ENCODE results near the gene FAM187B. TPM values are rescaled to one million over a fixed set of nuclear protein-coding genes. Genes with fewer than 3 reads are reported as not detected.

FAM187B gene
- total RNA-seq, 1 donor from 2014 or later, result not detected

DNA sequence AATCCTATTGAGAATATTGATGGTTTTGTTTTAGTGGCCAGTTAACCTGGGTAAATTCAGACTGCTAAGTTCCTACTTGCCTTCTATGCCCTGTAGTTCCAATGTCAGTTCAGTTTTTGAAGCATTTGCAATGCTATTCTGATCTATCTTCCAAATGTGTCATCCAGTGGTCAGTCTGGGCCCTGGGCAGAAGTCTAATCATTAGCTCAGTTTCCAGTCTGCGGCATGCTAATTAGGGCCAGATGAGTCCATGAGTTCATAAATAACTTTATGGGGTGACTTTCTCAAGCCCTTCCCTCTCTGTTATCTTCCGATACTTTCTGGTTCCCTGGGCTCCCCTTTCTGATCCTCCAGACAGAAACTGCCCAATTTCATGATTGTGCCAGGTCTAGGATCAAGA lies 32.7 kb downstream of the FAM187B start:
- Mint-ChIP-seq H3K4me1 (no peaks in the 10 kb centered on the region), H3K9me3 (no peaks in the 10 kb centered on the region), H3K27me3 (ENCODE audit: insufficient read depth, low read depth) (peaks cover 6% of the 10 kb centered on the region), H3K4me3 (no peak overlapping the region), H3K27ac (no peak overlapping the region), H3K36me3 (no peaks in the 10 kb centered on the region)
- Histone ChIP-seq H3K27ac (no peak overlapping the region), H3K9ac (no peak overlapping the region), H3K27me3 (no peaks in the 10 kb centered on the region), H3K79me2 (ENCODE audit: low read depth) (no peaks in the 10 kb centered on the region), H3K4me1 (no peaks in the 10 kb centered on the region), H3K9me3 (ENCODE audit: low read depth) (no peaks in the 10 kb centered on the region), H3K4me2 (no peak overlapping the region), H3K4me3 (no peak overlapping the region), H4K20me1 (ENCODE audit: low read depth) (no peaks in the 10 kb centered on the region), H3K36me3 (no peaks in the 10 kb centered on the region), H3F3A (ENCODE audit: low read depth) (no peaks in the 10 kb centered on the region), H2AFZ (replicated peaks) (no peak overlapping the region)
- no peak for DNase-seq (ENCODE audit: low spot score)
- no peak for TF ChIP-seq EZH2phosphoT487 (IDR thresholded peaks at IDR 0.05)
- TF ChIP-seq, protein P1, sequence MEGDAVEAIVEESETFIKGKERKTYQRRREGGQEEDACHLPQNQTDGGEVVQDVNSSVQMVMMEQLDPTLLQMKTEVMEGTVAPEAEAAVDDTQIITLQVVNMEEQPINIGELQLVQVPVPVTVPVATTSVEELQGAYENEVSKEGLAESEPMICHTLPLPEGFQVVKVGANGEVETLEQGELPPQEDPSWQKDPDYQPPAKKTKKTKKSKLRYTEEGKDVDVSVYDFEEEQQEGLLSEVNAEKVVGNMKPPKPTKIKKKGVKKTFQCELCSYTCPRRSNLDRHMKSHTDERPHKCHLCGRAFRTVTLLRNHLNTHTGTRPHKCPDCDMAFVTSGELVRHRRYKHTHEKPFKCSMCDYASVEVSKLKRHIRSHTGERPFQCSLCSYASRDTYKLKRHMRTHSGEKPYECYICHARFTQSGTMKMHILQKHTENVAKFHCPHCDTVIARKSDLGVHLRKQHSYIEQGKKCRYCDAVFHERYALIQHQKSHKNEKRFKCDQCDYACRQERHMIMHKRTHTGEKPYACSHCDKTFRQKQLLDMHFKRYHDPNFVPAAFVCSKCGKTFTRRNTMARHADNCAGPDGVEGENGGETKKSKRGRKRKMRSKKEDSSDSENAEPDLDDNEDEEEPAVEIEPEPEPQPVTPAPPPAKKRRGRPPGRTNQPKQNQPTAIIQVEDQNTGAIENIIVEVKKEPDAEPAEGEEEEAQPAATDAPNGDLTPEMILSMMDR (IDR thresholded peaks at IDR 0.05), result no peak
- no peak for TF ChIP-seq EZH2 (IDR thresholded peaks at IDR 0.05)

GRCh38 chr19:35194012-35194984 lies 34.2 kb downstream of the FAM187B start:
- Histone ChIP-seq H3K27me3 (no peaks in the 10 kb centered on the region), H3K4me3 (no peak overlapping the region), H3F3A (ENCODE audit: low read depth) (no peaks in the 10 kb centered on the region), H3K9me3 (ENCODE audit: low read depth) (no peaks in the 10 kb centered on the region), H3K4me2 (no peak overlapping the region), H3K36me3 (no peaks in the 10 kb centered on the region), H3K9ac (no peak overlapping the region), H3K79me2 (ENCODE audit: low read depth) (no peaks in the 10 kb centered on the region), H3K4me1 (no peaks in the 10 kb centered on the region), H2AFZ (replicated peaks) (no peak overlapping the region), H3K27ac (no peak overlapping the region), H4K20me1 (ENCODE audit: low read depth) (no peaks in the 10 kb centered on the region)
- no peak for DNase-seq (ENCODE audit: low spot score)
- H3K36me3 Mint-ChIP-seq, result no peaks in the 10 kb centered on the region
- peaks cover 8% of the 10 kb centered on the region for H3K27me3 Mint-ChIP-seq (ENCODE audit: insufficient read depth, low read depth)
- TF ChIP-seq, protein P1 (IDR thresholded peaks at IDR 0.05), result no peak
- no peak for TF ChIP-seq EZH2 (IDR thresholded peaks at IDR 0.05)
- no peak for TF ChIP-seq EZH2phosphoT487 (IDR thresholded peaks at IDR 0.05)
- H3K4me3 Mint-ChIP-seq, result no peak overlapping the region
- no peaks in the 10 kb centered on the region for H3K4me1 Mint-ChIP-seq
- no peak overlapping the region for H3K27ac Mint-ChIP-seq
- H3K9me3 Mint-ChIP-seq, result no peaks in the 10 kb centered on the region

DNA sequence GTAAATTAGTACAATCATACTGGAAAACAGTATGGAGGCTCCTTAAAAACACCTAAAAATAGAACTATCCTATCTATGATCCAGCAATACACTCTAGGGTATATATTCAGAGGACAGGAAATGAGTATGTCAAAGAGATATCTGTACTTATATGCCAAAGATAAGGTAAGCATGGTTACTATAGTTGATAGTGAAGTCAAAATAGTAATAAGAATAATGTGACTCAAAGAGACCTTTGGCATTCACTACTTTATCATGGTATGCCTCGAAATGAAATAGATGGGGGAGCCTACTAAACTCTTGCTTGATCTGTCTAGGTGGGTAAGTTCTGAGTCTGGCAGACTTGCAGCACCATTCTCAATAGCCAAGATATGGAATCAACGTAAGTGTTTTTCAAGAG lies 43.7 kb downstream of the FAM187B start:
- TF ChIP-seq, protein P1 (IDR thresholded peaks at IDR 0.05), result no peak
- H3K9me3 ChIP-seq (ENCODE audit: low read depth), result no peaks in the 10 kb centered on the region
- H3K4me3 Mint-ChIP-seq, result no peak overlapping the region

More for the DNA sequence above, 43.7 kb downstream of the FAM187B start:
- Histone ChIP-seq H2AFZ (replicated peaks) (no peak overlapping the region), H3K4me3 (no peak overlapping the region), H3K9ac (no peak overlapping the region), H3K27me3 (no peaks in the 10 kb centered on the region), H3K27ac (no peak overlapping the region), H3K4me2 (no peak overlapping the region), H3K4me1 (no peaks in the 10 kb centered on the region), H3K36me3 (no peaks in the 10 kb centered on the region), H3F3A (ENCODE audit: low read depth) (no peaks in the 10 kb centered on the region), H4K20me1 (ENCODE audit: low read depth) (no peaks in the 10 kb centered on the region), H3K79me2 (ENCODE audit: low read depth) (no peaks in the 10 kb centered on the region)
- no peak for DNase-seq (ENCODE audit: low spot score)
- Mint-ChIP-seq H3K27me3 (ENCODE audit: insufficient read depth, low read depth) (peaks cover 4% of the 10 kb centered on the region), H3K9me3 (peaks cover 6% of the 10 kb centered on the region), H3K27ac (no peak overlapping the region), H3K4me1 (no peaks in the 10 kb centered on the region), H3K36me3 (no peaks in the 10 kb centered on the region)

Data from neural progenitor cell (in vitro differentiated cells).